H1 (cell line): ENCODE measurements around the gene HIPK2. TPM values are rescaled to one million over a fixed set of nuclear protein-coding genes. Genes with fewer than 3 reads are reported as not detected.

Experiments used
- CTCF ChIA-PET: fragments of 300-600 bp; sonication (Branson Sonifier 250); formaldehyde crosslinking; loops from one replicate; lab custom pipeline; 2021; ENCODE audit not compliant: partially characterized antibody; lab: Charles Lee
- POLR2A ChIA-PET: fragments of 300-600 bp; sonication (Branson Sonifier 250); formaldehyde crosslinking; loops from one replicate; lab custom pipeline; 2021; ENCODE audit warnings: inconsistent platforms; ENCODE audit not compliant: partially characterized antibody; lab: Charles Lee
- DNase-seq, 2 experiments: peaks; one replicate each; pipeline versions ENCODE4 v3.0.0 to v3.0.0-alpha.2; 2010 to 2022; ENCODE audit warnings: low spot score in 2 of 2, low read depth in 1 of 2, mixed read lengths in 1 of 2
- FAIRE-seq: peaks from 2 replicates; lab custom pipeline; 2011; peaks lifted over from hg19 to GRCh38; lab: Jason Lieb, UNC
- H2AFZ ChIP-seq: 2 replicates; pipeline ENCODE4 v1.8.1; 2012; ENCODE audit warnings: low read length, inconsistent platforms
- H2AK5ac ChIP-seq: 2 replicates; pipeline ENCODE4 v1.6.1; 2013; ENCODE audit warnings: low read depth, low read length
- H2BK120ac ChIP-seq: replicated peaks from 2 replicates; pipeline ENCODE3; 2013; ENCODE audit warnings: low read depth, low read length, inconsistent platforms
- H2BK12ac ChIP-seq: 2 replicates; pipeline ENCODE4 v1.6.1; 2013; ENCODE audit warnings: low read depth, low read length
- H2BK15ac ChIP-seq: 2 replicates; pipeline ENCODE4 v1.6.1; 2013; ENCODE audit warnings: low read length
- H2BK20ac ChIP-seq: 2 replicates; pipeline ENCODE4 v1.6.1; 2013; ENCODE audit warnings: low read length
- H2BK5ac ChIP-seq: 2 replicates; pipeline ENCODE4 v1.6.1; 2013; ENCODE audit warnings: low read depth, low read length
- H3K14ac ChIP-seq: 2 replicates; pipeline ENCODE4 v1.6.1; 2013; ENCODE audit warnings: inconsistent platforms; ENCODE audit not compliant: insufficient read length
- H3K18ac ChIP-seq: 2 replicates; pipeline ENCODE4 v1.6.1; 2013; ENCODE audit warnings: low read length; ENCODE audit errors: extremely low read depth
- H3K23ac ChIP-seq: 2 replicates; pipeline ENCODE4 v1.6.1; 2013; ENCODE audit warnings: inconsistent platforms; ENCODE audit not compliant: insufficient read length
- H3K23me2 ChIP-seq: 2 replicates; pipeline ENCODE4 v1.6.1; 2013; ENCODE audit warnings: low read depth, low read length
- H3K27ac ChIP-seq: 2 replicates; pipeline ENCODE4 v1.6.1; 2011; ENCODE audit warnings: low read depth, low read length, inconsistent platforms
- H3K27me3 ChIP-seq, 4 experiments: replicated peaks in 1 of 4; 1 replicate in 1 of 4; 2 replicates in 3 of 4; pipeline versions ENCODE4 v1.6.1 to v1.8.1; 2011 to 2013; ENCODE audit warnings: low read length in 3 of 4, mild to moderate bottlenecking in 3 of 4, inconsistent platforms in 2 of 4, mixed read lengths in 2 of 4, moderate library complexity in 1 of 4; ENCODE audit not compliant: control insufficient read depth in 3 of 4, insufficient read depth in 3 of 4; ENCODE audit errors: extremely low read depth in 1 of 4
- H3K36me3 ChIP-seq, 4 experiments: 2 replicates each; pipeline versions ENCODE4 v1.6.1 to v1.8.1; 2011 to 2013; ENCODE audit warnings: mild to moderate bottlenecking in 4 of 4, low read length in 3 of 4, moderate library complexity in 2 of 4, control low read depth in 1 of 4, inconsistent platforms in 1 of 4; ENCODE audit not compliant: insufficient read depth in 4 of 4, control insufficient read depth in 2 of 4
- H3K4ac ChIP-seq: replicated peaks from 2 replicates; pipeline ENCODE3; 2013; ENCODE audit warnings: low read length, low read depth, mixed read lengths, inconsistent platforms; ENCODE audit not compliant: insufficient read length
- H3K4me1 ChIP-seq, 4 experiments: replicated peaks in 1 of 4; 1 replicate in 1 of 4; 2 replicates in 3 of 4; pipeline versions ENCODE4 v1.6.1 to v1.8.1; 2011 to 2013; ENCODE audit warnings: low read length in 3 of 4, inconsistent platforms in 2 of 4, mixed read lengths in 1 of 4; ENCODE audit not compliant: insufficient read depth in 4 of 4, control insufficient read depth in 3 of 4
- H3K4me2 ChIP-seq, 2 experiments: 2 replicates each; pipeline versions ENCODE4 v1.6.1 to v1.8.1; 2011 to 2013; ENCODE audit warnings: low read depth in 2 of 2, low read length in 2 of 2, control low read depth in 1 of 2, inconsistent platforms in 1 of 2, mild to moderate bottlenecking in 1 of 2; ENCODE audit not compliant: insufficient read depth in 1 of 2
- H3K4me3 ChIP-seq, 4 experiments: fragments of 200-600, 300-600 bp in 1 of 4; sonication (generic), shearing (Covaris generic), sonication (Bioruptor Twin) in 1 of 4; 2 replicates each; pipeline versions ENCODE4 v1.5.1 to v1.8.1; 2011 to 2016; ENCODE audit warnings: low read length in 4 of 4, low read depth in 3 of 4, control low read depth in 2 of 4, inconsistent platforms in 2 of 4, mild to moderate bottlenecking in 2 of 4, mixed read lengths in 1 of 4, moderate library complexity in 1 of 4; ENCODE audit not compliant: insufficient read depth in 2 of 4; ENCODE audit errors: extremely low read depth in 1 of 4
- H3K56ac ChIP-seq: replicated peaks from 2 replicates; pipeline ENCODE3; 2013; ENCODE audit warnings: low read depth, mild to moderate bottlenecking, mixed read lengths, low read length, inconsistent platforms; ENCODE audit not compliant: insufficient read length
- H3K79me1 ChIP-seq: 2 replicates; pipeline ENCODE4 v1.6.1; 2013; ENCODE audit warnings: low read depth, low read length, control low read depth
- H3K79me2 ChIP-seq, 2 experiments: 2 replicates each; pipeline versions ENCODE4 v1.6.1 to v1.8.1; 2012 to 2013; ENCODE audit warnings: low read length in 2 of 2, mild to moderate bottlenecking in 2 of 2, inconsistent platforms in 1 of 2; ENCODE audit not compliant: insufficient read depth in 2 of 2, control insufficient read depth in 1 of 2
- H3K9ac ChIP-seq, 4 experiments: replicated peaks in 1 of 4; 1 replicate in 1 of 4; 2 replicates in 3 of 4; pipeline versions ENCODE4 v1.6.1 to v1.8.1; 2011 to 2013; ENCODE audit warnings: low read depth in 3 of 4, low read length in 3 of 4, control low read depth in 2 of 4, mild to moderate bottlenecking in 2 of 4, moderate library complexity in 2 of 4, inconsistent platforms in 1 of 4; ENCODE audit errors: extremely low read depth in 1 of 4
- H3K9me3 ChIP-seq, 2 experiments: 2 replicates each; pipeline versions ENCODE4 v1.6.1 to v1.8.1; 2012 to 2013; ENCODE audit warnings: mild to moderate bottlenecking in 2 of 2, moderate library complexity in 2 of 2, control low read depth in 1 of 2, inconsistent platforms in 1 of 2, low read depth in 1 of 2, low read length in 1 of 2, mixed read lengths in 1 of 2; ENCODE audit not compliant: insufficient read depth in 2 of 2
- H4K20me1 ChIP-seq, 2 experiments: replicated peaks in 1 of 2; 2 replicates each; pipeline versions ENCODE3 to v1.8.1; 2011 to 2013; ENCODE audit warnings: inconsistent platforms in 2 of 2, low read length in 2 of 2, mild to moderate bottlenecking in 1 of 2; ENCODE audit not compliant: insufficient read depth in 2 of 2, control insufficient read depth in 1 of 2
- H4K5ac ChIP-seq: 2 replicates; pipeline ENCODE4 v1.6.1; 2013; ENCODE audit warnings: low read length, low read depth, mixed read lengths, inconsistent platforms; ENCODE audit not compliant: insufficient read length
- H4K8ac ChIP-seq: 2 replicates; pipeline ENCODE4 v1.8.0; 2013; ENCODE audit warnings: mild to moderate bottlenecking, moderate library complexity, low read length, inconsistent platforms; ENCODE audit not compliant: insufficient read depth; ENCODE audit errors: extremely low read depth
- H4K91ac ChIP-seq: replicated peaks from 2 replicates; pipeline ENCODE3; 2013; ENCODE audit warnings: low read length, mixed read lengths, inconsistent platforms; ENCODE audit not compliant: insufficient read length
- BRCA1 ChIP-seq: IDR thresholded peaks from 2 replicates; pipeline ENCODE4 v1.6.1; 2012; ENCODE audit warnings: low read depth, low read length, improper control_type of control experiment
- CHD2 ChIP-seq: IDR thresholded peaks from 2 replicates; pipeline ENCODE4 v1.6.1; 2012; ENCODE audit warnings: low read length, improper control_type of control experiment
- CREB1 ChIP-seq: IDR thresholded peaks from 2 replicates; pipeline ENCODE4 v1.6.1; 2012; ENCODE audit warnings: inconsistent platforms
- CTBP2 ChIP-seq: IDR thresholded peaks from 2 replicates; pipeline ENCODE4 v1.7.0; 2011; ENCODE audit warnings: borderline replicate concordance, mild to moderate bottlenecking, moderate library complexity, mixed read lengths, low read length; ENCODE audit not compliant: insufficient read depth, insufficient read length
- GABPA ChIP-seq: IDR thresholded peaks from 2 replicates; pipeline ENCODE4 v1.6.1; 2011; ENCODE audit warnings: mild to moderate bottlenecking, low read length, moderate library complexity, borderline replicate concordance; ENCODE audit not compliant: insufficient read depth
- HDAC6 ChIP-seq: IDR thresholded peaks from one replicate; pipeline ENCODE4 v1.7.1; 2012; ENCODE audit warnings: low read depth, mild to moderate bottlenecking, inconsistent platforms, low read length, moderate library complexity
- TAF1 ChIP-seq: IDR thresholded peaks from 2 replicates; pipeline ENCODE4 v1.6.1; 2011; ENCODE audit warnings: mild to moderate bottlenecking, low read depth, low read length
- TCF12 ChIP-seq: IDR thresholded peaks from 2 replicates; pipeline ENCODE4 v1.6.1; 2011; ENCODE audit warnings: low read depth, mild to moderate bottlenecking, low read length
- WGBS, 2 experiments: shearing (Covaris generic) in 1 of 2; methylation state at CpG; one replicate each; pipeline versions ENCODE4 v1.1.6 to v1.1.7; 2013 to 2015; ENCODE audit warnings: low lambda C conversion rate in 2 of 2, mixed read lengths in 2 of 2, inconsistent platforms in 1 of 2, low coverage in 1 of 2, missing lambda C conversion rate in 1 of 2; ENCODE audit not compliant: insufficient replicate concordance in 2 of 2, insufficient coverage in 1 of 2, insufficient read length in 1 of 2; ENCODE audit errors: extremely low coverage in 1 of 2, missing lambda C conversion rate in 1 of 2; 5-methylcytosine and 5-hydroxymethylcytosine counted together
- polyA plus RNA-seq, 7 experiments: library from polyadenylated mRNA; depleted of rRNA in 3 of 7; stranded (reverse) in 5 of 7; unstranded in 2 of 7; fragments of >200 nt in 5 of 7; fragments of 200-250 nt in 2 of 7; gene quantifications; 1 replicate in 5 of 7; 2 replicates in 1 of 7; 4 replicates in 1 of 7; pipeline versions ENCODE4 v1.2.1 to v1.2.3, GENCODE V29; 2011 to 2013; ENCODE audit warnings: missing spikeins in 2 of 7, mixed read lengths in 2 of 7
- total RNA-seq: library from RNA; stranded (reverse); fragmentation: NEBNext Ultra II Directional; extraction: Animal tissue kit (Norgen Biotek cat#: 25700); gene quantifications from 2 replicates; pipeline ENCODE4 v1.2.1, GENCODE V29; 2021
- TF ChIP-seq, protein P1 (sequence below), 3 experiments: IDR thresholded peaks; 1 replicate in 2 of 3; 2 replicates in 1 of 3; pipeline versions ENCODE4 v1.5.1 to v1.6.1; 2011; ENCODE audit warnings: low read length in 3 of 3, mild to moderate bottlenecking in 3 of 3, inconsistent platforms in 2 of 3, low read depth in 1 of 3, moderate library complexity in 1 of 3; ENCODE audit not compliant: insufficient read depth in 1 of 3; ENCODE audit errors: control extremely low read depth in 1 of 3

Gene HIPK2
- total and polyA plus RNA-seq, 2 of the 8 experiments (the other 6 are each of a cell fraction or from before 2014, with no cell fraction given) = 8.3 to 24.3 TPM

DNA sequence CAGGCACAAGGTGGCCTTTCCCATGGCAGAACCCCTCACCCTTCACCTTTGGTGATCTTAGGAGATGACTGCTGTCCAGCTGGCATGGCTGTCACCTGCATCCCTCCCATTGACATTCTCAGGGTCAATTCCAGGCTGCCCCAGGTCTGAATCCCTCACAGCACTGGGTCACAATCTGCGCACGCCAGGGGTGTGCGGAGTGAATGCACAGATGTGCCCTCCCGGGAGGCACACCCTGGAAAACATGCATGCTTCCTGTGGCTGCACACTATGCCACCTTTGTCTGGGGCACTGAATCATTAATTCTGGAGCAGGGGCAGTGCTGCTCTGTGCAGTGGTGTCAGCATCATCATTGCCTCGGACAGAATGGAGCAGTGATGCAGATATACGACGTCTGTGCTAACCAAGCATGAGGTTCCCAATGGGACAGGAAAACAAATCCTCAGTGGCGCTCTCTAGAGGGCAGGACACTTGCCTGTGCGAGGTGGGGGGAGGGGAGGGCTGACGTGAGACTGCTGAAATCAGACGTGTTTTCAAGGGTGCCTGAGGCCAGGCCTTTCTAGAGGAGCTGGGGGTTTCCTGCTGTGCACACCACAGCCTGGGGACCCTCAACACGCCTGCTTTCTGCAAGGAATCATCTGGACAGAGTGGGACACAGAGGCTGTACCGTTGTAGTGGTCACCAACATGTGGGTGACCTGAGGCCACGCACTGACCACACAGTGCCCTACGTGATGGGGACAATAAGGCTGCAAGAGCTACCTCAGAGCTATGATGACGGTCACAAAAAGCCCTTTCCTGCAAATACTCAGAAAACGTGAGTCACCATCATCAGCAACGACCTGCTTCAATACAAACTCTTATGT lies 77.9 kb downstream of the HIPK2 start:
- POLR2A ChIA-PET = no interaction called here
- Histone ChIP-seq H2BK20ac (no peak overlapping the region), H3K23ac (no peak overlapping the region), H2AK5ac (no peak overlapping the region), H2BK5ac (0 out of 2 replicates have a peak overlapping the region, but pooled peaks have one; percentile 11), H3K27me3 (no peaks in the 10 kb centered on the region), H3K4me3 (no peak overlapping the region), H3K79me1 (peaks cover 2% of the 10 kb centered on the region), H3K18ac (no peak overlapping the region), H2BK15ac (0 out of 2 replicates have a peak overlapping the region, but pooled peaks have one; percentile 23), H3K56ac (no peak overlapping the region), H3K27ac (no peak overlapping the region; the same call in 1 of the 2 replicates), H2BK12ac (no peak overlapping the region), H4K20me1 (peaks cover 0 to 5% of the 10 kb centered on the region in 2 experiments), H4K8ac (no peak overlapping the region), H3K4me2 (no peak overlapping the region), H4K5ac (no peak overlapping the region), H2AFZ (no peak overlapping the region), H3K79me2 (no peaks in the 10 kb centered on the region), H2BK120ac (no peak overlapping the region), H3K4me1 (peaks cover 3 to 12% (median 7%) of the 10 kb centered on the region in 4 experiments), H3K9ac (no peak overlapping the region), H3K4ac (no peak overlapping the region), H3K14ac (no peak overlapping the region), H3K36me3 (no peaks in the 10 kb centered on the region), H4K91ac (no peak overlapping the region), H3K9me3 (no peaks in the 10 kb centered on the region), H3K23me2 (peaks cover 9% of the 10 kb centered on the region; the same call in 1 of the 2 replicates)
- CTCF ChIA-PET = interaction anchor here (0.6 to 2.4 kb wide), 12 partner anchors 8 to 1039 kb away, joined by 3 to 10 read pairs (median 4); no protein-coding TSS in a partner anchor
- DNase-seq (no peak), FAIRE-seq (no peak)
- WGBS, 2 experiments = 76% methylated on average over 18 of the region's 18 CpGs; no CpG with 5 or more reads in 1 of the 2 experiments
- TF ChIP-seq TAF1 (no peak), BRCA1 (no peak), HDAC6 (no peak), CREB1 (no peak), CTBP2 (no peak), TCF12 (no peak), CHD2 (peak; percentile 62; the same call in 1 of the 2 replicates), GABPA (no peak)
- TF ChIP-seq, protein P1, sequence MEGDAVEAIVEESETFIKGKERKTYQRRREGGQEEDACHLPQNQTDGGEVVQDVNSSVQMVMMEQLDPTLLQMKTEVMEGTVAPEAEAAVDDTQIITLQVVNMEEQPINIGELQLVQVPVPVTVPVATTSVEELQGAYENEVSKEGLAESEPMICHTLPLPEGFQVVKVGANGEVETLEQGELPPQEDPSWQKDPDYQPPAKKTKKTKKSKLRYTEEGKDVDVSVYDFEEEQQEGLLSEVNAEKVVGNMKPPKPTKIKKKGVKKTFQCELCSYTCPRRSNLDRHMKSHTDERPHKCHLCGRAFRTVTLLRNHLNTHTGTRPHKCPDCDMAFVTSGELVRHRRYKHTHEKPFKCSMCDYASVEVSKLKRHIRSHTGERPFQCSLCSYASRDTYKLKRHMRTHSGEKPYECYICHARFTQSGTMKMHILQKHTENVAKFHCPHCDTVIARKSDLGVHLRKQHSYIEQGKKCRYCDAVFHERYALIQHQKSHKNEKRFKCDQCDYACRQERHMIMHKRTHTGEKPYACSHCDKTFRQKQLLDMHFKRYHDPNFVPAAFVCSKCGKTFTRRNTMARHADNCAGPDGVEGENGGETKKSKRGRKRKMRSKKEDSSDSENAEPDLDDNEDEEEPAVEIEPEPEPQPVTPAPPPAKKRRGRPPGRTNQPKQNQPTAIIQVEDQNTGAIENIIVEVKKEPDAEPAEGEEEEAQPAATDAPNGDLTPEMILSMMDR (IDR thresholded peaks at IDR 0.05; ENCODE audit: control extremely low read depth in 1 of 3, insufficient read depth in 1 of 3, low read depth in 1 of 3, low read length in 3 of 3) = peak; percentile 56 to 77 (median 75)
